NCI-H748 (cell line): Measurements from ENCODE around the gene ME3.

ENCODE experiments used
- DNase-seq: peaks from one replicate; lab custom pipeline; 2025; ENCODE audit not compliant: unreplicated experiment; lab: John Stamatoyannopoulos, UW

ME3 gene

DNA sequence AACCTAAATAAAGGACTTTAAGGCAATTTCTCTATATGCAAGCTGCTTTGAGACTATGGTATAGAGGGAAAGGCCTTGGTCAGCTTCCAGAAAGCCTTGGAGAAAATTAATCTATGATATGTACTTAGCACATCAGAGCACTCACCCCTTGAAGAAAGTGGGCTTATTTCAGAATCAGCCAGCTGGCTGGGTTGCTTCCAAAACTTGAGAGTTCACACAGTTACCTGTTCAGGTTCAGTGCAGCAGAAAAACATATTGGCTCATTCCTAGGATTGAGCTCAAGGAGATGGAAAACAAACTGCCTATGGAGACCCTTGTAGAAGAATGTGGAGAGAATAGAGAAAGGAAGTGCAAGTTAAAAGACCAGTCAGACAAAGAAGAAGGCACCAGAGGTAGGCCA lies 275.1 kb downstream of the ME3 start:
- DNase-seq = no peak

GRCh38 chr11:86396396-86396795 lies 276.0 kb downstream of the ME3 start:
- no peak for DNase-seq

GRCh38 chr11:86395061-86395551 lies 277.3 kb downstream of the ME3 start:
- DNase-seq = no peak
